Measurements from ENCODE around the gene EIF2AK2.

- TF ChIP-seq CTCF (IDR thresholded peaks at IDR 0.05) = no peak
- TF ChIP-seq EP300 (IDR thresholded peaks at IDR 0.05) = no peak
- TF ChIP-seq POLR2A (IDR thresholded peaks at IDR 0.05; ENCODE audit: low read depth) = no peak
- TF ChIP-seq POLR2AphosphoS5 (IDR thresholded peaks at IDR 0.05) = no peak
These were observed 46.9 kb upstream of the EIF2AK2 start for GRCh38 chr2:37203708-37204107.
